GM12892 (cell line): ENCODE measurements around the gene GRAMD1B.

ENCODE experiments used
- POLR2A ChIP-seq: IDR thresholded peaks from 2 replicates; pipeline ENCODE4 v1.6.1; 2011; ENCODE audit warnings: low read depth, low read length, control low read depth
- POLR2AphosphoS5 ChIP-seq: IDR thresholded peaks from 2 replicates; pipeline ENCODE4 v1.6.1; 2011; ENCODE audit warnings: low read depth, low read length, control low read depth

- TF ChIP-seq POLR2AphosphoS5 (no peak), POLR2A (no peak)
These were observed 181.6 kb downstream of the GRAMD1B start for GRCh38 chr11:123611698-123612097.
